Measurements from ENCODE around the gene COMTD1. TPM values are rescaled to one million over a fixed set of nuclear protein-coding genes. Genes with fewer than 3 reads are reported as not detected.
A peak's percentile ranks its signal among the peaks of the same experiment; 100 is the strongest.
"Not testable (repeated sequence)": the region's sequence is repeated elsewhere in the genome, so short reads cannot be mapped to it uniquely, and the experiment has no call there.

COMTD1 gene
- total and polyA plus RNA-seq, 12 donors: 2.0 to 137 (median 32.7) TPM

DNA sequence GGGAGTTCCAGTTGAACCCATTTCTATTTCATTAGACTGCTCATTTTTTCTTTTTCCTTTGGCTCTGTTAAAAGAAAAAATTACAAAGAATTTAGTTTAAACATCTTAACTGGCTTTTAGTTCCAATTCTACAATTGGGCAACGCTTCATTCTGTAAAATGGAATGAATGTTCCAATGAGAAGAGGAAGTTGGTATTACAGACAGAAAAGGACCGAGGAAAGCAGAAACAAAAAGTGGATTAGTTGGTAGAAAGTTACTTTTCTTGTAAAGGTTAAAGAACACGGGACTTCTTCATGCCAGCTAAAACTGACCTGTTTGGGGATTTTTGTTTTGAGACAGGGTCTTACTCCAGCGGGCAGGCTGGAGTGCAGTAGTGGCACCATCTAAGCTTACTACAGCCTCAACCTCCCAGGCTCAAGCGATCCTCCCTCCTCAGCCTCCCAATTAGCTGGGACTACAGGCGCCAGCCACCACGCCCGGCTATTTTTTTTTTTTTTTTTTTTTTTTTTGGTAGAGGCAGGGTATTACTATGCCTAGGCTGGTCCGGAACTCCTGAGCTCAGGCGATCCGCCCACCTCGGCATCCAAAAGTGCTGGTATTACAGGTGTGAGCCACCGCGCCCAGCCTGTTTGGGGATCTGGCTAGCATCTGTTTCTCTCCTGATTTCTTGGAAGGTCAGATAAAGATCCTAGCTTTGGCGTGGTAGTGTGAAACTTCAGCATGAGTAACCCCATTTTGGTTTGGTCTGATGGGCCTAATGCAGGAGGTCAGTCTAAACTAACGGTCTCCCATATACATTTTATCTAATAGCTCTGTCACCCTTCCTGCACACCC lies 26.5 kb downstream of the COMTD1 start:
- Histone ChIP-seq H3K9me3 (replicated peaks in 1 of 3) (no peaks in the 10 kb centered on the region), H3K27ac (peak overlapping the region; percentile 95 to 99 (median 98)), H3K36me3 (replicated peaks in 1 of 2) (peaks cover 0 to 17% of the 10 kb centered on the region in 2 donors), H3K4me3 (peak overlapping the region in 1 of 4 donors; percentile 94), H3K27me3 (no peaks in the 10 kb centered on the region), H3K4me1 (replicated peaks in 1 of 2) (peaks cover 19 to 33% of the 10 kb centered on the region in 2 donors)
- WGBS, 4 donors: 76 to 83% (median 81%) methylated on average over 16 of the region's 16 CpGs
- DNase-seq: no peak
- TF ChIP-seq, protein P1, sequence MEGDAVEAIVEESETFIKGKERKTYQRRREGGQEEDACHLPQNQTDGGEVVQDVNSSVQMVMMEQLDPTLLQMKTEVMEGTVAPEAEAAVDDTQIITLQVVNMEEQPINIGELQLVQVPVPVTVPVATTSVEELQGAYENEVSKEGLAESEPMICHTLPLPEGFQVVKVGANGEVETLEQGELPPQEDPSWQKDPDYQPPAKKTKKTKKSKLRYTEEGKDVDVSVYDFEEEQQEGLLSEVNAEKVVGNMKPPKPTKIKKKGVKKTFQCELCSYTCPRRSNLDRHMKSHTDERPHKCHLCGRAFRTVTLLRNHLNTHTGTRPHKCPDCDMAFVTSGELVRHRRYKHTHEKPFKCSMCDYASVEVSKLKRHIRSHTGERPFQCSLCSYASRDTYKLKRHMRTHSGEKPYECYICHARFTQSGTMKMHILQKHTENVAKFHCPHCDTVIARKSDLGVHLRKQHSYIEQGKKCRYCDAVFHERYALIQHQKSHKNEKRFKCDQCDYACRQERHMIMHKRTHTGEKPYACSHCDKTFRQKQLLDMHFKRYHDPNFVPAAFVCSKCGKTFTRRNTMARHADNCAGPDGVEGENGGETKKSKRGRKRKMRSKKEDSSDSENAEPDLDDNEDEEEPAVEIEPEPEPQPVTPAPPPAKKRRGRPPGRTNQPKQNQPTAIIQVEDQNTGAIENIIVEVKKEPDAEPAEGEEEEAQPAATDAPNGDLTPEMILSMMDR (IDR thresholded peaks at IDR 0.05): no peak
- TF ChIP-seq POLR2A (IDR thresholded peaks at IDR 0.05): no peak
- intact Hi-C loops (cut with DNase I): no loop called here

DNA sequence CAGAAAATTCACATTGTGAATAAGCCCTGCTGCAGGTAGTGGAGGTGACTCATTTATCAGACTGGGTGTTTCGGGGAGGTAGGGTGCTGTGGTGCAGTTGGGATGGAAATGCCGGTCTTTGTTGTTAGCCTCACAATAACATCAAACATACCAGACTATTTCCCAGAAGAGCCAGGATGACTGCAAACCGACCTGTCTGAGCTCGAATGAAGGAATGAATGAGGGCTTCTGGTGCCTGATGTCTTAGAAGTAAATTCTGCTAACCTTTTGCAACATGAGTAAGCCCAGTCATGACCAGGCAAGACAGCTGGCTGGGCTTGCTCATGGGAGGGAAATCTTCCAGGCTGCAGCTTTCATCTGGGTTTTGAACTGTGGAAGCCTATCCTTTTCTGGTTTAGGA lies 27.6 kb downstream of the COMTD1 start:
- Histone ChIP-seq H3K9me3 (replicated peaks in 1 of 3) (no peaks in the 10 kb centered on the region), H3K4me3 (no peak overlapping the region), H3K27me3 (no peaks in the 10 kb centered on the region), H3K27ac (peak overlapping the region in 4 of 5 donors; percentile 16 to 99 (median 44)), H3K36me3 (replicated peaks in 1 of 2) (peaks cover 0 to 6% of the 10 kb centered on the region in 2 donors), H3K4me1 (replicated peaks in 1 of 2) (peaks cover 24 to 40% of the 10 kb centered on the region in 2 donors)
- WGBS, 4 donors: 43 to 66% (median 52%) methylated on average over 3 to 4 of the region's 4 CpGs
- intact Hi-C loops (cut with DNase I): no loop called here
- TF ChIP-seq POLR2A (IDR thresholded peaks at IDR 0.05): no peak
- TF ChIP-seq, protein P1 (IDR thresholded peaks at IDR 0.05): no peak
- DNase-seq: peak in 3 of 7 donors; percentile 57 to 70 (median 64)

DNA sequence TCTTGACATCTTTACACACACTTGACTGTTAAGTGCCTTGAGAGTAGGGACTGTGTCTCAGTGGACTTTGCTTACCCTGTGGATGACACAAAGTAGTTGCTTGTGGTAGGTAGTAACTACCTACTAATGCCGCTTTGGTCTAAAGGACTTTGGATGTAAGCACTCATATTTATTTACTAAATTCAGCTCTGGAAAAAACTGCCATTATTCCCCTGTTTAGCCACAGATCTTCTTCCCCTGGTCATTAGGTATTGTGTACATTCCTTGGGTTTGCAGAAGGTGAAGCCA lies 28.0 kb downstream of the COMTD1 start:
- Histone ChIP-seq H3K27me3 (no peaks in the 10 kb centered on the region), H3K4me3 (no peak overlapping the region), H3K4me1 (replicated peaks in 1 of 2) (peaks cover 23 to 40% of the 10 kb centered on the region in 2 donors), H3K27ac (peak overlapping the region in 3 of 5 donors; percentile 16 to 99 (median 53)), H3K36me3 (replicated peaks in 1 of 2) (peaks cover 0 to 2% of the 10 kb centered on the region in 2 donors), H3K9me3 (replicated peaks in 1 of 3) (no peaks in the 10 kb centered on the region)
- TF ChIP-seq, protein P1 (IDR thresholded peaks at IDR 0.05): no peak
- no peak for TF ChIP-seq POLR2A (IDR thresholded peaks at IDR 0.05)
- DNase-seq: no peak
- intact Hi-C loops (cut with DNase I): no loop called here
- 97 to 100% (median 99%) methylated on average over 1 of the region's 1 CpG for WGBS, 4 donors

DNA sequence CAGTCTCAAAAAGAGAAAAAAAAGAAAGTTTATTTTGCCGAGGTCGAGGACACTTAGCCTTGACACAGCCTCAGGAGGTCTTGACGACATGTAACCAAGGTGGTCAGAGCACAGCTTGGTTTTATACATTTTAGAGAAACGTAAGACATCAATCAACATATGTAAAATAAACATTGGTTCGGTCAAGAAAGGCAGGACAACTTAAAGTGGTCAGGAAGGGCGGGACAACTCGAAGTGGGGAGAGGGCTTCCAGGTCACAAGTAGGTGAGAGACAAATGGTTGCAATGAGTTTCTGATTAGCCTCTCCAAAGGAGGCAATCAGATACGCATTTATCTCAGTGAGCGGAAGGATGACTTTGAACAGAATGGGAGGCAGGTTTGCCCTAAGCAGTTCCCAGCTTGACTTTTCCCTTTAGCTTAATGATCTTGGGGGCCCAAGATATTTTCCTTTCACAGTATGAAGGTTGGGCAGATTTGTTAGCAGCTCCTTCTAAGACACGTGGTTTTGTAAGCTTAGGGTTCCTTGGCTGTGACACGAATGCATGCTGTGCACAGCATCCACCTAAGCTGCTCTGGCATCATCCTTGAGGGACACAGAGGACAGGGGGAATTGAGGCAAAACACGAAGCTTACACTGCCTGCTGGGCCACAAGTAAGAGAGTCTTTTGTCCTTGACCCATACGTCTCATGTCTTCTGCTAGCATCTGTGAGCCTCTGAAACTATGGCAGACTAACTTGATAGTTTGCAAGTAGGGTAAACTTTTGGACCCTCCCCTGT lies 28.5 kb downstream of the COMTD1 start:
- WGBS, 4 donors: 66 to 83% (median 72%) methylated on average over 10 to 13 of the region's 13 CpGs
- H3K4me1 ChIP-seq (replicated peaks in 1 of 2): peaks cover 18 to 38% of the 10 kb centered on the region in 2 donors
- intact Hi-C loops (cut with DNase I): no loop called here
- H3K9me3 ChIP-seq (replicated peaks in 1 of 3): no peaks in the 10 kb centered on the region
- H3K27ac ChIP-seq: peak overlapping the region in 1 of 5 donors; percentile 53
- DNase-seq: no peak
- TF ChIP-seq POLR2A (IDR thresholded peaks at IDR 0.05): no peak
- TF ChIP-seq, protein P1 (IDR thresholded peaks at IDR 0.05): no peak
- no peaks in the 10 kb centered on the region for H3K36me3 ChIP-seq (replicated peaks in 1 of 2)
- H3K4me3 ChIP-seq: no peak overlapping the region
- H3K27me3 ChIP-seq: no peaks in the 10 kb centered on the region

DNA sequence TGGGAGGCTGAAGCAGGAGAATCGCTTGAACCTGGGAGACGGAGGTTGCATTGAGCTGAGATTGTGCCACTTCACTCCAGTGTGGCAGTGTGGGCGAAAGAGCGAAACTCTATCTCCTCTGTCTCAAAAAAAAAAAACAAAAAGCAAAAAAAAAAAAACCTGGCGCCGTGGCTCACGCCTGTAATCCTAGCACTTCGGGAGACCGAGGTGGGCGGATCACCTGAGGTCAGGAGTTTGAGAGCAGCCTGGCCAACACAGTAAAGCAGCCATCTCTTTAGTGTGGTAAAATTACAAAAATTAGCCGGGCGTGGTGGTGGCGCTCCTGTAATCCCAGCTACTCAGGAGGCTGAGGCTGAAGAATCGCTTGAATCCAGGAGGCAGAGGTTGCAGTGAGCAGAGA lies 29.1 kb downstream of the COMTD1 start:
- H3K36me3 ChIP-seq (replicated peaks in 1 of 2); DNase-seq; H3K27me3 ChIP-seq; H3K27ac ChIP-seq; H3K4me3 ChIP-seq; intact Hi-C loops (cut with DNase I); H3K9me3 ChIP-seq (replicated peaks in 1 of 3): not testable (repeated sequence)
- 93 to 95% (median 94%) methylated on average over 14 of the region's 14 CpGs for WGBS, 4 donors
- H3K4me1 ChIP-seq (replicated peaks in 1 of 2): peaks cover 11 to 31% of the 10 kb centered on the region in 2 donors
